HepG2 (cell line): ENCODE results near the gene GSKIP. TPM values are rescaled to one million over a fixed set of nuclear protein-coding genes. Genes with fewer than 3 reads are reported as not detected.

Experiments
- ARID3A ChIP-seq: IDR thresholded peaks from 2 replicates; pipeline ENCODE4 v1.6.1; 2012; ENCODE audit warnings: low read depth, low read length, improper control_type of control experiment
- CBX2 ChIP-seq, 2 experiments: fragments of 200-600 bp in 1 of 2; sonication (generic); formaldehyde crosslinking in 1 of 2; IDR thresholded peaks; 2 replicates each; pipeline versions ENCODE4 v1.7.0 to v1.8.1; 2018 to 2022; ENCODE audit warnings: low read depth in 2 of 2, low read length in 1 of 2, mild to moderate bottlenecking in 1 of 2, missing genetic modification reagents in 1 of 2
- CC2D1A ChIP-seq: sonication (generic); formaldehyde crosslinking; IDR thresholded peaks from 2 replicates; pipeline ENCODE4 v1.8.1; 2023; ENCODE audit warnings: mild to moderate bottlenecking, missing genetic modification reagents
- DNMT1 ChIP-seq: sonication (generic); formaldehyde crosslinking; IDR thresholded peaks from 2 replicates; pipeline ENCODE4 v1.5.1; 2020; ENCODE audit warnings: mild to moderate bottlenecking, missing genetic modification reagents
- GFI1 ChIP-seq: sonication (generic); formaldehyde crosslinking; IDR thresholded peaks from 2 replicates; pipeline ENCODE4 v1.5.0; 2020; ENCODE audit warnings: missing genetic modification reagents, mild to moderate bottlenecking, borderline replicate concordance
- HOXA3 ChIP-seq: sonication (generic); formaldehyde crosslinking; IDR thresholded peaks from 2 replicates; pipeline ENCODE4 v1.5.0; 2020; ENCODE audit warnings: missing genetic modification reagents
- IKZF5 ChIP-seq: IDR thresholded peaks from 2 replicates; pipeline ENCODE4 v1.6.1; 2018; ENCODE audit warnings: missing genetic modification reagents, mild to moderate bottlenecking, missing compliant biosample characterization
- PRDM4 ChIP-seq: sonication (generic); formaldehyde crosslinking; IDR thresholded peaks from 2 replicates; pipeline ENCODE4 v1.9.0; 2021; ENCODE audit warnings: missing genetic modification reagents, borderline replicate concordance
- SP140L ChIP-seq: sonication (generic); formaldehyde crosslinking; IDR thresholded peaks from 2 replicates; pipeline ENCODE4 v1.4.0; 2020; ENCODE audit warnings: missing genetic modification reagents, borderline replicate concordance
- STAT6 ChIP-seq: sonication (generic); formaldehyde crosslinking; IDR thresholded peaks from 2 replicates; pipeline ENCODE4 v1.4.0; 2020; ENCODE audit warnings: missing genetic modification reagents, mild to moderate bottlenecking, borderline replicate concordance
- YY1 ChIP-seq: IDR thresholded peaks from 2 replicates; pipeline ENCODE4 v1.6.1; 2011; ENCODE audit warnings: low read length, low read depth, moderate library complexity, mild to moderate bottlenecking; ENCODE audit not compliant: insufficient read depth, insufficient replicate concordance
- ZBTB42 ChIP-seq: sonication (generic); formaldehyde crosslinking; IDR thresholded peaks from 2 replicates; pipeline ENCODE4 v1.5.0; 2020; ENCODE audit warnings: mild to moderate bottlenecking, missing genetic modification reagents
- ZBTB7A ChIP-seq: sonication (generic); formaldehyde crosslinking; IDR thresholded peaks from 2 replicates; pipeline ENCODE4 v1.8.0; 2022; ENCODE audit warnings: mild to moderate bottlenecking, missing genetic modification reagents
- ZFYVE20 ChIP-seq: sonication (generic); formaldehyde crosslinking; IDR thresholded peaks from 2 replicates; pipeline ENCODE4 v1.8.0; 2023; ENCODE audit warnings: low read depth, mild to moderate bottlenecking, moderate library complexity, missing genetic modification reagents, borderline replicate concordance
- ZNF205 ChIP-seq: IDR thresholded peaks from 2 replicates; pipeline ENCODE4 v1.6.1; 2018; ENCODE audit warnings: missing biosample characterization, missing genetic modification reagents
- ZNF225 ChIP-seq: sonication (generic); formaldehyde crosslinking; IDR thresholded peaks from 2 replicates; pipeline ENCODE4 v1.4.0; 2020; ENCODE audit warnings: mild to moderate bottlenecking, missing genetic modification reagents
- ZNF230 ChIP-seq: sonication (generic); formaldehyde crosslinking; IDR thresholded peaks from 2 replicates; pipeline ENCODE4 v1.4.0; 2020; ENCODE audit warnings: mild to moderate bottlenecking, missing genetic modification reagents
- ZNF251 ChIP-seq: sonication (generic); formaldehyde crosslinking; IDR thresholded peaks from 2 replicates; pipeline ENCODE4 v1.9.0; 2021; ENCODE audit warnings: mild to moderate bottlenecking, missing genetic modification reagents
- ZNF329 ChIP-seq: sonication (generic); formaldehyde crosslinking; IDR thresholded peaks from 2 replicates; pipeline ENCODE4 v1.9.0; 2021; ENCODE audit warnings: low read depth, mild to moderate bottlenecking, missing genetic modification reagents
- ZNF430 ChIP-seq: sonication (generic); formaldehyde crosslinking; IDR thresholded peaks from 2 replicates; pipeline ENCODE4 v1.9.0; 2021; ENCODE audit warnings: mild to moderate bottlenecking, missing genetic modification reagents
- ZNF547 ChIP-seq: sonication (generic); formaldehyde crosslinking; IDR thresholded peaks from 2 replicates; pipeline ENCODE4 v1.5.1; 2020; ENCODE audit warnings: mild to moderate bottlenecking, missing genetic modification reagents
- ZNF616 ChIP-seq: sonication (generic); formaldehyde crosslinking; IDR thresholded peaks from 2 replicates; pipeline ENCODE4 v1.5.0; 2020; ENCODE audit warnings: low read depth, mild to moderate bottlenecking, missing genetic modification reagents
- polyA plus RNA-seq, 8 experiments: library from polyadenylated mRNA; depleted of rRNA in 3 of 8; stranded (reverse) in 7 of 8; unstranded in 1 of 8; fragments of >200 nt; fragmentation: Illumina TruSeq in 4 of 8; extraction: Trizol in 4 of 8; gene quantifications; 2 replicates each; pipeline versions ENCODE4 v1.2.1 to v1.2.3, GENCODE V29; 2011 to 2016; ENCODE audit warnings: low read depth in 4 of 8, missing spikeins in 1 of 8, mixed read lengths in 1 of 8; ENCODE audit not compliant: insufficient read depth in 1 of 8
- total RNA-seq, 5 experiments: library from RNA; depleted of rRNA; stranded (reverse); fragments of >200 nt; fragmentation: Illumina TruSeq; extraction: Trizol; gene quantifications; 2 replicates each; pipeline ENCODE4 v1.2.3, GENCODE V29; 2016; ENCODE audit warnings: low read depth in 1 of 5

The GSKIP gene
- total and polyA plus RNA-seq, 2 of the 13 experiments (the other 11 are each of a cell fraction or from before 2014, with no cell fraction given): 12.5 to 27.3 TPM

- TF ChIP-seq YY1 (no peak), ARID3A (no peak), PRDM4 (CRISPR knock-in tag) (no peak), GFI1 (no peak), CBX2 (IDR thresholded peaks at IDR 0.05; ENCODE audit: low read depth, low read length) (no peak), CBX2 (CRISPR knock-in tag; IDR thresholded peaks at IDR 0.05; ENCODE audit: low read depth) (no peak), ZNF205 (CRISPR knock-in tag) (no peak), ZNF547 (CRISPR knock-in tag) (peak; percentile 37; the same call in 1 of the 2 replicates), STAT6 (CRISPR knock-in tag) (no peak), DNMT1 (no peak), ZBTB42 (CRISPR knock-in tag) (no peak), ZNF251 (CRISPR knock-in tag) (no peak), HOXA3 (CRISPR knock-in tag) (peak; percentile 47), IKZF5 (CRISPR knock-in tag) (peak; percentile 43), SP140L (CRISPR knock-in tag) (no peak), CC2D1A (CRISPR knock-in tag) (no peak), ZNF329 (CRISPR knock-in tag) (no peak), ZNF225 (peak; percentile 67), ZBTB7A (CRISPR knock-in tag) (no peak), ZNF230 (CRISPR knock-in tag) (no peak), ZNF616 (CRISPR knock-in tag) (no peak), ZNF430 (CRISPR knock-in tag) (no peak), ZFYVE20 (CRISPR knock-in tag) (no peak)
Observed at GRCh38 chr14:96391293-96392118, 28.2 kb downstream of the GSKIP start (continued).
